SHP77 (cell line): ENCODE measurements around the gene ZSCAN5A.
A peak's percentile ranks its signal among the peaks of the same experiment; 100 is the strongest.
"Not testable (repeated sequence)": the region's sequence is repeated elsewhere in the genome, so short reads cannot be mapped to it uniquely, and the experiment has no call there.

Experiments used
- DNase-seq, 2 experiments: peaks; one replicate each; lab custom pipeline; 2025; lab: John Stamatoyannopoulos, UW

ZSCAN5A gene

GRCh38 chr19:56209091-56209490 is 105.5 kb downstream of the ZSCAN5A start:
- DNase-seq, result no peak

- not testable (repeated sequence) for DNase-seq
Measured at GRCh38 chr19:56207581-56207980, 107.1 kb downstream of the ZSCAN5A start.

GRCh38 chr19:56201973-56202372 is 112.7 kb downstream of the ZSCAN5A start, which contains the start of gene ZSCAN5C:
Gene ZSCAN5C, plus strand, starts transcription at chr19:56202273. Its CDS starts 3,641 bp downstream, at chr19:56205914.
- no peak for DNase-seq

- DNase-seq, result no peak
Measured at GRCh38 chr19:56199687-56200086, 115.0 kb downstream of the ZSCAN5A start.

- not testable (repeated sequence) for DNase-seq
Measured at GRCh38 chr19:56197646-56198045, 117.0 kb downstream of the ZSCAN5A start, which contains the start of gene ZSCAN5B. Gene ZSCAN5B, minus strand, starts transcription at chr19:56197783. Its CDS starts 4,731 bp downstream, at chr19:56193052.

GRCh38 chr19:56193981-56194640 is 120.5 kb downstream of the ZSCAN5A start:
- DNase-seq, result no peak

GRCh38 chr19:56191711-56192110 is 122.9 kb downstream of the ZSCAN5A start:
- DNase-seq, result no peak

- no peak for DNase-seq
Measured at GRCh38 chr19:56191115-56191514, 123.5 kb downstream of the ZSCAN5A start.

- no peak for DNase-seq
Measured at GRCh38 chr19:56189785-56190184, 124.9 kb downstream of the ZSCAN5A start.

GRCh38 chr19:56177564-56178243 is 136.9 kb downstream of the ZSCAN5A start:
- no peak for DNase-seq

GRCh38 chr19:56176881-56177280 is 137.8 kb downstream of the ZSCAN5A start:
- DNase-seq, result no peak

- DNase-seq, result not testable (repeated sequence)
Measured at GRCh38 chr19:56176310-56176709, 138.3 kb downstream of the ZSCAN5A start.

GRCh38 chr19:56175861-56176307 is 138.8 kb downstream of the ZSCAN5A start, which contains the start of gene GALP:
Gene GALP, plus strand, starts transcription at chr19:56176008. Its CDS starts 1,101 bp downstream, at chr19:56177109.
- DNase-seq, result not testable (repeated sequence)

GRCh38 chr19:56174550-56174949 is 140.1 kb downstream of the ZSCAN5A start:
- peak; percentile 3 to 17 for DNase-seq

GRCh38 chr19:56174086-56174485 is 140.6 kb downstream of the ZSCAN5A start:
- DNase-seq, result no peak
